Measurements from ENCODE around the gene PRRX1.

PRRX1 gene

DNA sequence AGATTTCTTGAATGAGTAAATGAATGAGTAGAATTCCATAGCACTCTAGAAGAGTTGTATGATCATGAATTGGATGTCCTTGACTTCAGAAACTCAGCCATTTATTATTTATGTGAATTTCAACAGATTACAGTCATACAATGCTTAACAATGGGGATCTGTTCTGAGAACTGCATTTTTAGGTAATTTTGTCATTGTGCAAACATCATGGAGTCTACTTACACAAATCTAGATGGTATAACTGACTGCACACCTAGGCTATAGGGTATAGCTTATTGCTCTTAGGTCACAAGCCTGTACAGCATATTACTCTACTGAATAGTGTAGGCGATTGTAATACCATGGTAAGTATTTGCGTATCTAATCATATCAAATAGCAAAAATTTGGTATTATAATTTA lies 59.6 kb downstream of the PRRX1 start:
- DNase-seq = no peak

DNA sequence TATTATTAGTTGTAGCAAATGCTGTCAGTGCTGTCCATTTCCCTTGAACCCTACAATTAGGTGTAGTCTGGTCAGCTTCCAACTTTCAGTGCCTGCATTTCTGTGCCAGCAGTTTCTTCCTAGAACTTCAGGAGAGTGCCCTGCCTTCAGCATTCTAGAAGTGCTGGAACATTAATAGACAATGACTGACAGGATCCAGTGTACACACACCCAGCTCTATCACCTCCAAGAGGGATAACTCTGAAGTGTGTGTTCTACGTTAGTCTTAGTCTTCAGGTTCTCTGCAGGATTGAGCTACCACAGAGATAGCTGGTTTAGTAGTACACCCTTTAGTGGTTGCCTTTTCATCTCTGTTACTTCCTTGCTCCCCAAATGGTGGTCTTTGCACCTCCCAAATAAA lies 61.4 kb downstream of the PRRX1 start:
- no peak for DNase-seq

- DNase-seq = no peak
Measured at GRCh38 chr1:170727963-170728362, 64.0 kb downstream of the PRRX1 start.

- no peak for DNase-seq
Measured at GRCh38 chr1:170729225-170730002, 65.5 kb downstream of the PRRX1 start.

GRCh38 chr1:170730014-170730413 lies 66.1 kb downstream of the PRRX1 start:
- DNase-seq = no peak

DNA sequence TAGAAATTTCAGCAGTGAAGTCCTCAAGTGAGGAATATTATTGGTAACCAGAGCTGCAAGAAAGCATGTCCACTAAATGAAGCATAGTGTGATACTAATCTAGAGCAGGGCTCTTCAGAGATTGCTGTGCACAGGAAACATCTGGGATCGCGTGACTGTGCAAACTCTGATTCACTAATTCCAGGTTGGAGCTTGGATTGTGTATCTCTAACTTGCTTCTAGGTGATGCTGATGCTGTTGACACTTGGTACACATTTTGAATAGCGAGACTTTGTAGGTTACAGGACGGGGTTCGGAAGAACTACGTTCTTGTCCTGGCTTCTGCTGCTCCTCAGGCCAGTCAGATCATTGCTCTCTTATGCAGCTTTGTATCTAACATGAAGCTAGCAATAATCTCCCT lies 66.5 kb downstream of the PRRX1 start:
- no peak for DNase-seq

- no peak for DNase-seq
Measured at GRCh38 chr1:170731566-170732251, 67.8 kb downstream of the PRRX1 start.

GRCh38 chr1:170732252-170732588 lies 68.3 kb downstream of the PRRX1 start:
- no peak for DNase-seq

DNA sequence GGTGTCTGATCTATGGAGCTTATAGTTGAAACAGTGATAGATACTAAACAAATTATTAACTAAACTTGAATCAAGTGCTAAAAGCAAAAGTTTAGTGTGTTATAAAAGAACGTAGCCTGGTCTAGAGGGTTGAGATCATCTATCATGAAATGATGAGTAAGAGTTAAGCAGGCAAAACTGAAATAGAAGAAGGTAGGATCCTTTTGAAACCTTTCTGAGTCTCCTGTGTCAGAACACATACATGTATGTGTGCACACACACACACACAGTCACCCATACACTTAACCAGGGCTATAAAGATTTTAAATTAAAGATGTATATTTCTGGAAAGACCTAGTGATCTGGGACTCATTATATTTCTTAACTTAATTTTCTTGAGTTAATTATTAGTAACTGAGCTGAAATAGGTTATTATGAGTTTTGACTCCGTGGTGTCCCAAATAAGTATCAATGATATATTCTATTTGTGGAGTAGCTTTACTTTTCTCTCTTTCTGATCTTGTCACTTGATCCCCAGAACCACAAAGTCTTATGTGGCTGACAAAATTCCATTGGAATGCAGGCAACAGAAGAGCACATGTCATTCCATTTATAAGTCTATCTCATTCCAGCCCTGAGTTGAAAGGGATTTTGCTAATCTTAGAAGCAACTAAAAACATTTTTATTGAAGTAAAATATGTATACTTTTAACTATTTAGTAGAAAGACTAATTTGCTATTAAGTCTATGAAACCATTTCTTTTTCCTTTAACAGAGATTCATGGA lies 70.7 kb downstream of the PRRX1 start:
- no peak for DNase-seq

DNA sequence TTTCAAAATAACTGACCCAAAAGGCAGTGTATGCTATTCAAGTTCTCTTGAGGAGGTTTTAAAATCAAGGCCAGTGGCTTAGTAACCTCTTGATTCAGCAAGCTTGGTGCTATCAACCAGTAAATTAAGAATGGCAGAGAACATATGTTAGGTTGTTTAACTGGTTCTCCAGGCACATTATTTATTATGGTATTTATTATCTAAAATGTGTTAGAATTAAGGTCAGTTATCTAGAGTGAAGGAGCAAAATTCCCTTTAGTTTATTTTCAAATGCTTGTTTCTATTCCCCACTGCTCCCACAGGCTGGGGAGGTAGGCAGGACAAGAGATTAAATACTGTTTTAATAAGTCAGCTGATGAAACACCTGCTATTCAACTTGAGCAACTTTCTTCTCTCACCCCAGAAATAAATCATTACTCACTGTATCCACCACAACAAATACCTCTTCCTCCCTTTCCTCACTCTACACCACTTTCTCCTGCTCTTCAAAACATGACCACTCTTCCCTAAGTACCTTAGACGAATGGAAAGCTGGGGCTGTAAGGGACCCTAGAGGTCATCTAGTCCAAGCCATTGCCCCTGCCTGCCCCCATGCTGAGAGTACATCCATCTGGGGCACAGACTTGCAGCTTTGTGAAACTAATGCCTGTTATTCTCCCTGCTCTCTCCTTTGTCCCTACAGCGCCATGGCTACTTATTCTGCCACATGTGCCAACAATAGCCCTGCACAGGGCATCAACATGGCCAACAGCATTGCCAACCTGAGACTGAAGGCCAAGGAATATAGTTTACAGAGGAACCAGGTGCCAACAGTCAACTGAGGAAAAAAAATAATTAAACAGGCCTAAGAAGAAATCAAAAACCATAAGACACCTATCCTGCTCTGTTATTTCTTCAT lies 71.7 kb downstream of the PRRX1 start:
- no peak for DNase-seq

DNA sequence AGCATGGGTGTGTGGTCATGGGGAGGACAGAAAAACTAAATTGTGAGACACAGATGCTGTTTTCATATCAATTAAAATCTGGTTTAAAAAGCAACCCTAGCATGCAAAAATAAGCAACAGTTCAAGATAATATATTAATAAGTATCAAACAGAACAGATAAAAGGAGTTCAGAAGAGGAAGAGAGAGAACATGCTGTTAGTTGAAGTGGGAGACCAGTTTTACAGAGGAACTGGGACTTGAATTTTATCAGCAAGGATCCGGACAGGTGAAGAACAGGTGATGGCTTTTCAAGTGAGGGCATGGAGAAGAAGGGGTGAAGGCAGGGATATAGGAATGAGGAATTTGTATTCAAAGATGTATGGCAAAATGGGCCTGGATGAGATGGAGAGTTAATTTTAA lies 75.9 kb downstream of the PRRX1 start:
- no peak for DNase-seq

GRCh38 chr1:170741678-170742077 lies 77.7 kb downstream of the PRRX1 start:
- DNase-seq = no peak

GRCh38 chr1:170742600-170742999 lies 78.7 kb downstream of the PRRX1 start:
- DNase-seq = no peak

- DNase-seq = no peak
Measured at GRCh38 chr1:170743083-170743482, 79.2 kb downstream of the PRRX1 start.

DNA sequence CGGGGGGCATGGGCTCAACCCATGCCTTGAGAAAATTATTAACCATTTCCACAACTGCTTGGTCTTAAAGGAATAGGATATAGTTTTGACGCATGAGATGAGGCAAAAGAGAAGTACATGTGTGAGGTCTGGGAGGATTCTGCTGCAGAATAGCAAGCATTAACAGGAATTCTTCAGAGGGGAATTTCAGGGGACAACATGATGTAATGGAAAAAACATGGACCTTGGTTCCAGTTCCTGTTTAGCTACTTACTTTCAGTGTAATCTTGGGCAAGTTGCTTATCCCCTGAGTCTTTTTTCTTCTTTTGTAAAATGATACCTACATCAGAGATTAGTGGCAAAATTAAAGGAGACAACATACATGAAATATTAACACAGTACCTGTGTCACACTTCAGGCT lies 85.6 kb downstream of the PRRX1 start:
- DNase-seq = no peak

- no peak for DNase-seq
Measured at GRCh38 chr1:170749959-170750358, 86.0 kb downstream of the PRRX1 start.

GRCh38 chr1:170755795-170756194 lies 91.9 kb downstream of the PRRX1 start:
- no peak for DNase-seq

DNA sequence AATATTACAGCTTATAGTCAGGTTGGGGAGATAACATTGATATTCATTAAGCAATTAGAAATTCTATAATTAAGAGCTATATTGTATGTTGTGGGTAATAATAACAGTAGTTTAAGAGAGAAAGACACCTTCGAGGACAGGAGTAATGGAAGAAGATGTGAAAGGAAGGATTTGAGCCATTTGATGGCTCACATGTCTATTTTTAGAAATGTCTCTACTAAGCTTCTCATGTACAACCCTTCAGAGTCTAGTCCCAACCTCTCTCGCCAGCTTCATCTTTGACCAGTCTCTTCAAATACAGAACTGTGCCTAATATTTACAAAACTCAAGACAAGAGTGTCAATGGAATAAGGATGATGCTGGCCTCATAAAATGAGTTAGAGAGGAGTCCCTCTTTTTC lies 95.1 kb downstream of the PRRX1 start:
- no peak for DNase-seq

- no peak for DNase-seq
Measured at GRCh38 chr1:170765279-170765678, 101.3 kb downstream of the PRRX1 start.

- DNase-seq = no peak
Measured at GRCh38 chr1:170765712-170766330, 101.9 kb downstream of the PRRX1 start.

- DNase-seq = no peak
Measured at GRCh38 chr1:170768929-170769328, 105.0 kb downstream of the PRRX1 start.

GRCh38 chr1:170769691-170770090 lies 105.8 kb downstream of the PRRX1 start:
- DNase-seq = no peak

DNA sequence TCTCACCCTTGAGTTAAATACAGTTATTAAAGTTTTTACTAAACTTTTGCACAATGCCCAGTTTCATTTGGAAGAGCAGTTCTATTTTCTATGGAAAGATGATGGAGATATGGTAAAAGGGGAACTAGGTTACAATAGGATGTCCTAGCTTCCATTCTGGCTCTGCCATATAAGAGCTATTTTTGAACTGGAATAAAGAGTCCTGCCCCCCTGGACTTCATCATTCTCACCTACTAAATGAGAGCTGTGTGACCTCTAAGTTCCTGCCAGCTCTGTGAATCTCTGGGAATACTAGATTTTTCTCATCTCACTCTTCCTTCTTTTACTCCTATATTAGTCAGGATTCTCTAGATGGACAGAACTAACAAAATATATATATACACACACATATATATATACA lies 106.3 kb downstream of the PRRX1 start:
- DNase-seq = no peak
